Sciatic nerve (tissue), 2 donors: ENCODE results near the gene CPE. TPM values are rescaled to one million over a fixed set of nuclear protein-coding genes. Genes with fewer than 3 reads are reported as not detected.
"Not testable (repeated sequence)": the region's sequence is repeated elsewhere in the genome, so short reads cannot be mapped to it uniquely, and the experiment has no call there.

Source experiments
- ATAC-seq: fragments of 200-7000 bp; cut with Tn5 transposase; one replicate; pipeline ENCODE4 v1.9.1; 2020; ENCODE audit warnings: mild to moderate bottlenecking, moderate library complexity
- DNase-seq: peaks from one replicate; pipeline ENCODE4 v3.0.0-alpha.2; 2020; ENCODE audit warnings: low spot score
- intact Hi-C: fragments of 100-400 bp; cut with DNase I; formaldehyde crosslinking; loops from one replicate; pipeline ENCODE4 v1.14.2; 2022
- total RNA-seq: library from RNA; stranded (reverse); fragmentation: NEBNext Ultra II Directional; extraction: Animal tissue kit (Norgen Biotek cat#: 25700); gene quantifications from one replicate; pipeline ENCODE4 v1.2.1, GENCODE V29; 2021
- donor health status: DM: no; HTN: no; CAD: no.
- donor health status: DM: no; HTN: no; CAD: no.

The CPE gene
- total RNA-seq, 1 donor from 2014 or later = 109 TPM

- DNase-seq (no peak), ATAC-seq (no peak)
- intact Hi-C loops = no loop called here
Observed at GRCh38 chr4:165449333-165449732, 70.5 kb downstream of the CPE start.

DNA sequence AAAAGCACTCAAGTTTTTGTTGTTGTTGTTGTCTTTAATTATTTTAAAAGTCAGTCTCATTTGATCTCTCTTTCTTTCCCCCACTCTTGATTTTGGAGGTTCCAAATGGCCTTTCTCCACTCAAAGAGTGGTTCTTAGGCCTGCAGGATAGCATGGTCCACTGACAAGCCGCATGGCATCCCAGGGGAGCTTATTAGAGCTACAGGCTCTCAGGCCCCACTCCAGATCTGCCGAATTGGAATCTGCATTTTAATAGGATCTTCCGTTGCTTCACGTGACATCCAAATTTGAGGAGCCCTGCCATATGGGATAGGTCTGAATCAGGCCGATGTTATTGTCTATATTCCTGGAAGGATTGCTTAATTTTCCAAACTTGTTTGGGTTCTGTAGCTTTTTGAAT lies 72.1 kb downstream of the CPE start:
- DNase-seq = no peak

DNA sequence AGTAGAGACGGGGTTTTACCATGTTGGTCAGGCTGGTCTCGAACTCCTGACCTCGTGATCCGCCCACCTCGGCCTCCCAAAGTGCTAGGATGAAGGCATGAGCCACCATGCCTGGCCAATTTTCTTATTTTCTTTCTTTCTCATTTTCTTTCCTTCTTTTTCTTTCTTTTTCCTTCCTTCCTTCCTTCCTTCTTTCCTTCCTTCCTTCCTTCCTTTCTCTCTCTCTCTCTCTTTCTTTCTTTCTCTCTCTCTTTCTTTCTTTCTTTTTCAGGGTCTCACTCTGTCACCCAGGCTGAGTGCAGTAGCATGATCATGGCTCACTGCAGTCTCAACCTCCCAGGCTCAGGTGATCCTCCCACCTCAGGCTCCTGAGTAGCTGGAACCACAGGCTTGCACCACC lies 74.3 kb downstream of the CPE start:
- ATAC-seq, intact Hi-C loops, DNase-seq: not testable (repeated sequence)

More for the DNA sequence above, 72.1 kb downstream of the CPE start:
- ATAC-seq = no peak
- intact Hi-C loops = no loop called here

DNA sequence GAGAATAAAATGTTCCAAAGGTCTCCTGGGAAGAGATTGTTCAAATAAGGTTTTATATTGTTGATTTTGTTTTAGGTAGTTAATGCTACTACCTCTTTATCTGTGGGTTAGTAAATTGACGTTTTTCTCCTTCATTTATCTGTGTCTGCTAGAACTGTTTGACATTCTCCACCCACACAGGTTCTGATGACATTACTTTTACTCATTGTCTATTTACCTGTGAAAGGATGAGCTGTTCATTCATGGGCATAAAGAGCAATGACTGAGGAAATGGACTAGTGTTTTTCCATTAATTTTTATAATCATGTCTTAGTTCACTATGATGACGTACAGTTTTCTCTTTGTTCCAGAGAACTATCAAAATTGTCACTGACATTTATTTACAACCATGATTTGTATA lies 75.6 kb downstream of the CPE start:
- no peak for ATAC-seq
- DNase-seq = no peak
- intact Hi-C loops = no loop called here

- ATAC-seq = no peak
- DNase-seq = no peak
- intact Hi-C loops = no loop called here
Observed at GRCh38 chr4:165457793-165458192, 79.0 kb downstream of the CPE start.

DNA sequence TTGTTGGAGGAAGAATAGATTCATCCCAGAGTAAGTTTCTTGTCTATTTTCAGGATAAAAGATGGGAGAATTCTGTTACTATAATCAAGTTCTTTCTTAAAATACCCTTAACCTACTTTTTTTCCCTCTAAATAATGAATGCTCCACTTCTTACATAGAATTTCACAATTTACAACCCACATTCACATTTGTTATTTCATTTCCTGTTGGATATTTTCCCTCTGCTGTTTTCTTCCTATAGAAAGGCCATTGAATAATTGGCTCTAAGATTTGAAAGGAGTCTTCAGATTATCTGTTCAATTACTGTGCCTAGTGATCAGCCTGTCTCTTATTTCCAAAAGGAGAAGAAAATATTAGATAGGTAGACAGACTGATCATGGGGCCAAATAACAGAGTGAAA lies 79.7 kb downstream of the CPE start:
- no peak for DNase-seq
- intact Hi-C loops = no loop called here
- ATAC-seq = no peak

- ATAC-seq = peak; percentile 70
- intact Hi-C loops = loop anchor here (5.0 kb wide), 1 partner anchor 329 kb away; no protein-coding TSS in a partner anchor
- no peak for DNase-seq
Observed at GRCh38 chr4:165461159-165461821, 82.5 kb downstream of the CPE start.

DNA sequence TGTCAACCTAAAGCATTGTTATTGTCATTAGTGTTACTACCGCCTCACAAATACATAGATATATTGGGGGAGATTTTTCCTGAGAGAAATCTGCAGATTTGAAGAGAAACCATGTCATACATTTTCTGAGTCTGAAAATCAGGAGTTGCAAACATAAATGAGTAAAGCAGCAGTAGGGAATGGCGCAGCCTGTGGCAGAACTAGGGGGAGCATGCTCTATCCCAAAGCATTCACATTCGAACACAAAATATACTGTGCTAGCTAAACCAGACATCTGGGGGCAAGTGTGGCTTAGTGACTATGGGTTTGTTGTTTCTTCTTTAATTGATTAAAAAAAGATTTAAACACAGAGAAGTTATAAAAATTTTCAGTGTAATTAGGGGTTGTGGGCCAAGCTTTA lies 83.2 kb downstream of the CPE start:
- no peak for ATAC-seq
- intact Hi-C loops = loop anchor here (5.0 kb wide), 1 partner anchor 330 kb away; no protein-coding TSS in a partner anchor

DNA sequence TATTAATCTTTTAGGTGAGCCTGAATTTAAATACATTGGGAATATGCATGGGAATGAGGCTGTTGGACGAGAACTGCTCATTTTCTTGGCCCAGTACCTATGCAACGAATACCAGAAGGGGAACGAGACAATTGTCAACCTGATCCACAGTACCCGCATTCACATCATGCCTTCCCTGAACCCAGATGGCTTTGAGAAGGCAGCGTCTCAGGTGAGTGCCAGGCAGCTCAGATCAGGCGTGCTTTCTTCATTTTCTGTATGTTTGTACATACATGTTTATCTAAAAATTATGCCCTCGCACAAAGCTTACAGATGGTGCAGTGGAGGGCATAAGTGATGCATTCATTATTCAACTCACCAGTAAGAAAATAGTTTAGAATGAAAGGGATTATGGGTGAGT lies 85.6 kb downstream of the CPE start:
- intact Hi-C loops = loop anchor here (5.0 kb wide), 1 partner anchor 332 kb away; no protein-coding TSS in a partner anchor
- ATAC-seq (no peak), DNase-seq (no peak)

More for the DNA sequence above, 83.2 kb downstream of the CPE start:
- DNase-seq = no peak

- DNase-seq (no peak), ATAC-seq (peak; percentile 63)
- intact Hi-C loops = loop anchor here (5.0 kb wide), 1 partner anchor 333 kb away; no protein-coding TSS in a partner anchor
Observed at GRCh38 chr4:165464813-165465381, 86.1 kb downstream of the CPE start.

DNA sequence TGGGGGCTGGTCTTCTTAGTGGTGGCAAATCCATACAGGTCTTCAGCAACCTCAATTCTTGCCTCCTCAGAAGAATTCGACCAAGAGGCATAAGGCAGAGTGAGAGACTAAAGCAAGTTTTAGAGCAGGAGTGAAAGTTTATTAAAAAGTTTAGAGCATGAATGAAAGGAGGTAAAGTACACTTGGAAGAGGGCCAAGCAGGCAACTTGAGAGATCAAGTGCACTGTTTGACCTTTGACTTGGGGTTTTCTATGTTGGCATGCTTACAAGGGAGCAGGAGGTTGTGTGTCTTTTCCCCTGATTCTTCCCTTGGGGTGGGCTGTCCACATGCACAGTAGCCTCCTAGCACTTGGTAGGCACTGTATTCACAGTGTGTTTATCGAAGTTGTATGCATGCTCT lies 91.2 kb downstream of the CPE start:
- intact Hi-C loops = no loop called here
- DNase-seq (no peak), ATAC-seq (no peak)

- ATAC-seq = no peak
- intact Hi-C loops = no loop called here
- DNase-seq = no peak
Observed at GRCh38 chr4:165472943-165473676, 94.3 kb downstream of the CPE start.

DNA sequence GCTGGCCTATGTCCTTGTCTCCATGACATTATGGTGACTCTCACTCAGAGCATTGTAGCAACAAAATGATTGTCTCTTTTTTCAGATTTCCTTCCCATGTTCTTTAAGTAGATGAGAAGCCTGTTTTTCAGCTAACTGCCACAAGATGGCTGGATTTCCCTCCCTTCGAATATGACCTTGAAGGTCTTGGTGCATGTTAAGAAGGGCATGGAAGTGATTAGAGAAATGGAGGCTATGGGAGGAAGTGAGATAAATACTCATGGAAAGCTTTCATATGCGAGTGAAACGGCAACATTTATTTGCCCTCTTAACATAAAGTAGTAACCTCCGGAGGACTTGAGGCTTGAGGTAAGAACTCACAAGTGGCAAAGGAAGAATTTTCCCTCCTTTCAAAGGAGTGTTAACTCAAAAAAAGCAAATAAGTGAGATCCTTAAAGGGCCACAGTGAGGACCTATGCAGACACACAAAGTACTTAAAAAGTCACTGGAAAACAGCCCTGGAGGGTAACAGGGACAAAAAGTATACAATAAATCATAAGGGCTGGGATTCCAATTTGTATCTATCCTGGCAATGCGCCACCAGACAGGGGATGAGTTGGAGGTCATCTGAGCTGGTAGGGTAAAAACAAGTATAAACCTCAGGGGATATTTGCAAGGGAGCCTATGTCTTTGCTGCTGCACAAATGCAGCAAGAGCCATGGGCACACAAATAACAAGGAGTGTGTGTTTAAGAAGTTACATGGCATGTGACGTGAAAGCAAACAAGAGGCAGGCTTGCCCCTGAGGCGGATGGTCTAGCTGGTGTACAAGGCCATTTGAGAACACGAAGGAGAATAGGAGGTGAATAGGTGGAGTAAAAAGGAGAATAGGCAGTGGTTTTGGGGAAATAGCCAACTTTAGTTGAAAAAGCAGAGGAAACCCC lies 96.2 kb downstream of the CPE start:
- ATAC-seq (no peak), DNase-seq (no peak)
- intact Hi-C loops = no loop called here

- intact Hi-C loops = no loop called here
- DNase-seq (no peak), ATAC-seq (no peak)
Observed at GRCh38 chr4:165475706-165476070, 96.9 kb downstream of the CPE start.

- intact Hi-C loops = no loop called here
- ATAC-seq = no peak
- no peak for DNase-seq
Observed at GRCh38 chr4:165476214-165477098, 97.6 kb downstream of the CPE start.

GRCh38 chr4:165477799-165478198 lies 99.0 kb downstream of the CPE start:
- intact Hi-C loops = no loop called here
- no peak for ATAC-seq
- DNase-seq = no peak

- ATAC-seq (no peak), DNase-seq (no peak)
- intact Hi-C loops = no loop called here
Observed at GRCh38 chr4:165478260-165478659, 99.5 kb downstream of the CPE start.
